ENCODE results near the gene CCDC120.

The CCDC120 gene

DNA sequence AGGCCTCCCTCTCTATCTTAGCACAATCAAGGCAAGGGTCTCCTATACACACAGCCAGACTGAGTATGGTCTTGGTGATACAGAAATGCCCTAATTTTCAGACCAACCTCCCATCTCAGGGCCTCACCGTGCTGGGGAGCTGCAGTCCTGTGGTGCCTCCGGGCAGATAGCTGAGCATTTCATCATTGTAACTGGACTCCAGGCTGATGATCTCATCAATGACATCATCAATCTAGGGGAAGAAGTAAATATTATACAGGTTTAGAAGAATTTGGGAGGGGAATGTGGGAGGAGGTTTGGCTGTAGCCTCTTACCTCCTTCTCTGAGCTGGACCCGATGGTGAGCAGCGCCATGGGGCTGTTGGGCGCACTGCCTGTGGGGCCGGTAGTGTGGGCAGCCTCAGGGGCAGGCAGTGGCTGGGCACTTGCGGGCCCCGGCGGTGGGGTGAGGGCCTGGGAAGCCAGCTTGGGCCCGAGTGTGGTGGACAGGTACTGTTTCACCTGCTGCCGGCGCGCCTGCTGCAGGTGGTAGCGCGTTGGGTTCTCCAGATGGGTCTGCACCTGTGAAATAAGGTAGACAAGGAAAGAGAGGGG, 20.8 kb upstream of the CCDC120 start:
- TF ChIP-seq TAF1 (IDR thresholded peaks at IDR 0.05; ENCODE audit: borderline replicate concordance, insufficient read depth, low read length), result no peak
- TF ChIP-seq POLR2AphosphoS5 (IDR thresholded peaks at IDR 0.05; ENCODE audit: low read depth, low read length), result no peak
- TF ChIP-seq, protein P1, sequence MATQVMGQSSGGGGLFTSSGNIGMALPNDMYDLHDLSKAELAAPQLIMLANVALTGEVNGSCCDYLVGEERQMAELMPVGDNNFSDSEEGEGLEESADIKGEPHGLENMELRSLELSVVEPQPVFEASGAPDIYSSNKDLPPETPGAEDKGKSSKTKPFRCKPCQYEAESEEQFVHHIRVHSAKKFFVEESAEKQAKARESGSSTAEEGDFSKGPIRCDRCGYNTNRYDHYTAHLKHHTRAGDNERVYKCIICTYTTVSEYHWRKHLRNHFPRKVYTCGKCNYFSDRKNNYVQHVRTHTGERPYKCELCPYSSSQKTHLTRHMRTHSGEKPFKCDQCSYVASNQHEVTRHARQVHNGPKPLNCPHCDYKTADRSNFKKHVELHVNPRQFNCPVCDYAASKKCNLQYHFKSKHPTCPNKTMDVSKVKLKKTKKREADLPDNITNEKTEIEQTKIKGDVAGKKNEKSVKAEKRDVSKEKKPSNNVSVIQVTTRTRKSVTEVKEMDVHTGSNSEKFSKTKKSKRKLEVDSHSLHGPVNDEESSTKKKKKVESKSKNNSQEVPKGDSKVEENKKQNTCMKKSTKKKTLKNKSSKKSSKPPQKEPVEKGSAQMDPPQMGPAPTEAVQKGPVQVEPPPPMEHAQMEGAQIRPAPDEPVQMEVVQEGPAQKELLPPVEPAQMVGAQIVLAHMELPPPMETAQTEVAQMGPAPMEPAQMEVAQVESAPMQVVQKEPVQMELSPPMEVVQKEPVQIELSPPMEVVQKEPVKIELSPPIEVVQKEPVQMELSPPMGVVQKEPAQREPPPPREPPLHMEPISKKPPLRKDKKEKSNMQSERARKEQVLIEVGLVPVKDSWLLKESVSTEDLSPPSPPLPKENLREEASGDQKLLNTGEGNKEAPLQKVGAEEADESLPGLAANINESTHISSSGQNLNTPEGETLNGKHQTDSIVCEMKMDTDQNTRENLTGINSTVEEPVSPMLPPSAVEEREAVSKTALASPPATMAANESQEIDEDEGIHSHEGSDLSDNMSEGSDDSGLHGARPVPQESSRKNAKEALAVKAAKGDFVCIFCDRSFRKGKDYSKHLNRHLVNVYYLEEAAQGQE (IDR thresholded peaks at IDR 0.05; ENCODE audit: insufficient read depth in 1 of 2, low read depth in 2 of 2, low read length in 2 of 2), result no peak
- no peak for TF ChIP-seq FOXP2 (optimal IDR thresholded peaks at IDR 0.05; ENCODE audit: borderline replicate concordance, extremely low read depth, extremely low read length, insufficient read depth)

DNA sequence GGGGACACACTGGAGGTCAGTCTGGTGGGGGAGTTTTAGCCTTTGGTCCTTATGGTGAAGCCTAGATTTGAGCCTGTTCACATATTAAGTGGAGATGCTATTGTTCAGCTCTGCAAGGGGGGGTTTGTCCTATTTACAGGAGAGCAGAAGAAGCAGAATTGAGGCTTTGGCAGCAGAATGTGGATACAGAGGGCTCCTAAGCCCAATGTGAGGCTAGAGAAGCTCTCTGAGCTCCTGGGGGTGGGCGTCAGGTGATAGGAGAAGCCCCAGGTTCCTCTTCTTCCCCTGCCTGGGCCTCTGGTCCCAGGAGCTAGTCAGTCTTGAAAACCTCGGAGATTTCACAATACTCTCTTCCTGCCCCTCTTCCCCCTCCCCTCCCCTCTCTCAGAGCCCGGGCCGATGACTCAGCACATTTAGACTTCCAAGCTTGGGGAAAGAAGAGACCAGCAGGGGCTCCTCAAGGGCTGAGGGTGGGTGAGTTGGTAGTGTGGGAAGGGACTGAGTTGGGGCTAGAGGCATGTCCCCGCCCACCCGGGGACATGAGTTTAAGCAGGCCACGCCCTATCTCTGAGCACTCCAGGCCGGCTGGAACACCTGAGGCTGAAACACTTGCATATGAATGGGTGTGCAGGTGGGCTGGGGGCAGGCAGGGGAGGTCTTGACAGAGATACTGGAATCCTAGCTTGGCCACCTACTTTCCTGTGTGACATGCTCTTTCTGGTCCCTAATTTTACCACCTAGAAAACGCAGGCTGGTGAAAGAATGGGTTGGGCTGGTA, 19.0 kb upstream of the CCDC120 start:
- TF ChIP-seq POLR2AphosphoS5 (IDR thresholded peaks at IDR 0.05; ENCODE audit: low read depth, low read length) (no peak), FOXP2 (optimal IDR thresholded peaks at IDR 0.05; ENCODE audit: borderline replicate concordance, extremely low read depth, extremely low read length, insufficient read depth) (no peak), SIN3A (IDR thresholded peaks at IDR 0.05; ENCODE audit: borderline replicate concordance, insufficient read depth, low read length) (no peak), TAF1 (IDR thresholded peaks at IDR 0.05; ENCODE audit: borderline replicate concordance, insufficient read depth, low read length) (no peak)
- TF ChIP-seq, protein P1 (IDR thresholded peaks at IDR 0.05; ENCODE audit: insufficient read depth in 1 of 2, low read depth in 2 of 2, low read length in 2 of 2), result no peak

DNA sequence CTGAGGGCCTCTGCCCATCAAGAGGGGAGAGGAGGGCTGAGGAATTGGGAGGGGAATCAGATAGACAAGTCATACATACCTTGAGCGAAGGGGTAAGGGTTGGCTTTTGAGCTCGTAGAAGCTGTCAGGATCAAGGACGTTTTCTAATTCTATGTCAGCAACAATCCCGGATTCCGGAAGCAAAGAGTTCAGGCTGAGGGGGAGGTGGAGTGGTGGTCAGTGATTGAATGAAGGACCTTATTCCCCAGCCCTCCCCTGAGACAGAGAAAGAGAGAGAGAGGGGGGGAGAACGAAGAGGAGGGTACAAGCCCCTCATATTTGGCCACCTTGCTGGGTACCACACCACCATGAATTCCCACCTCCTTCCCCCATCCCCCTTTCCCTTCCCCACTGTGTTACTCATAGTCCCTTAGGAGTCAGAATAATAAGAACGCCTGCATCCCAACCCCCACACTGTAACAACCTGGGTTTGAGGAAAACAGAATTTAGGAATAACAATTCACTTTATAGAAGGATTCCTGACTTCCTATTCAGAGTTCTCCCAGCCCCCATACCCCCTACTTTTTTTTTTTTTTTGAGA, 18.3 kb upstream of the CCDC120 start:
- TF ChIP-seq FOXP2 (optimal IDR thresholded peaks at IDR 0.05; ENCODE audit: borderline replicate concordance, extremely low read depth, extremely low read length, insufficient read depth) (no peak), SIN3A (IDR thresholded peaks at IDR 0.05; ENCODE audit: borderline replicate concordance, insufficient read depth, low read length) (no peak), TAF1 (IDR thresholded peaks at IDR 0.05; ENCODE audit: borderline replicate concordance, insufficient read depth, low read length) (no peak), POLR2AphosphoS5 (IDR thresholded peaks at IDR 0.05; ENCODE audit: low read depth, low read length) (no peak)
- TF ChIP-seq, protein P1 (IDR thresholded peaks at IDR 0.05; ENCODE audit: insufficient read depth in 1 of 2, low read depth in 2 of 2, low read length in 2 of 2), result no peak

DNA sequence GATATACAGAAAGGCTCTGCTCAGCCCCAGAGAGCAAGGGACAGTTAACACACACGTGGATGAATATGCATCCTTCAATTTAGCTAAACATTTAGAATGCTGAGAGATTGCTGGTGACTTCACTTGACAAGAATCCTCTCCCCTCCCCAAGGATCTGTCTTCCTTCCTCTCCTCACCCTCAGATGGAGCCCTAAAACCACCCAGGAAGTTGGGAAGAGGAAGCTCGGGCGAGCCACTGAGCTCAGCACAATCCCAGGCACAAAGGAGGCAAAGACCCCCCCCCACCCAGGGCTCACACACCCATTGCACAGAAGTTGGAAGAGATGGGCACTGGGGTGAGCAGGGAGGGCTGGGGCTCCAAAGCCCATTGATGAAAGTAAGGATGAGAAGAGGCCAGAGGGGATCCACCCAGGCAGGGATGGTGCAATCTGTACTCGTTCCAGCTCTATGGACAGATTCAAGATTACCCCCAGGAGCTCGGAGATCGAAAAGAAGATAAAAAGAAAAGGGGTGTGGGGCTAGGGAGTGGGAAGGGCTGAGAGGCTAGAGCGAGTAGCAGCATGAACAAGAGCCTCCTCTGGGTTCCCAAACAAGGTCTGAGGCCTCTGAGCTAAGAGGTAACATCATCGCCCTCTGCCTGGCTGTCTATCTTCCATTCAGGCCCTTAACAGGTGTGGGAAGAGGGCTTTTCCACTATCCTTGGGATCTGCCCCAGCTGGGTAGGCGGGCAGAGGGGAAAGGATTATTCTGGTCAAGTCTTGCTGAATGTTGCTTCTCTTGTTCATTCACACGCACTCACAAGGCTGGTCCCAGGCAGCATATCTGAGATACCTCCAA, 16.8 kb upstream of the CCDC120 start:
- TF ChIP-seq TAF1 (IDR thresholded peaks at IDR 0.05; ENCODE audit: borderline replicate concordance, insufficient read depth, low read length) (no peak), SIN3A (IDR thresholded peaks at IDR 0.05; ENCODE audit: borderline replicate concordance, insufficient read depth, low read length) (no peak), POLR2AphosphoS5 (IDR thresholded peaks at IDR 0.05; ENCODE audit: low read depth, low read length) (no peak), FOXP2 (optimal IDR thresholded peaks at IDR 0.05; ENCODE audit: borderline replicate concordance, extremely low read depth, extremely low read length, insufficient read depth) (no peak)
- TF ChIP-seq, protein P1 (IDR thresholded peaks at IDR 0.05; ENCODE audit: insufficient read depth in 1 of 2, low read depth in 2 of 2, low read length in 2 of 2), result no peak
